ENCODE measurements around the gene RPGR.

The RPGR gene

GRCh38 chrX:38368774-38369173, 41.5 kb upstream of the RPGR start:
- POLR2A ChIA-PET, result no interaction called here

GRCh38 chrX:38365954-38366353, 38.6 kb upstream of the RPGR start:
- ChIA-PET CTCF (no interaction called here), POLR2A (no interaction called here)
- no peak for TF ChIP-seq CTCF (IDR thresholded peaks at IDR 0.05; ENCODE audit: control extremely low read depth, extremely low read depth, low read depth, missing control alignments)
- DNase-seq (ENCODE audit: extremely low spot score), result no peak

More at GRCh38 chrX:38368774-38369173, 41.5 kb upstream of the RPGR start:
- TF ChIP-seq CTCF (IDR thresholded peaks at IDR 0.05; ENCODE audit: control extremely low read depth, extremely low read depth, low read depth, missing control alignments), result no peak
- no peak for DNase-seq (ENCODE audit: extremely low spot score)
- CTCF ChIA-PET, result no interaction called here

- CTCF ChIA-PET, result no interaction called here
- DNase-seq (ENCODE audit: extremely low spot score), result no peak
- POLR2A ChIA-PET, result no interaction called here
- no peak for TF ChIP-seq CTCF (IDR thresholded peaks at IDR 0.05; ENCODE audit: control extremely low read depth, extremely low read depth, low read depth, missing control alignments)
These were observed 35.7 kb upstream of the RPGR start for GRCh38 chrX:38363046-38363445.

GRCh38 chrX:38357747-38358673, 30.7 kb upstream of the RPGR start:
- DNase-seq (ENCODE audit: extremely low spot score), result no peak
- POLR2A ChIA-PET, result no interaction called here
- no peak for TF ChIP-seq CTCF (IDR thresholded peaks at IDR 0.05; ENCODE audit: control extremely low read depth, extremely low read depth, low read depth, missing control alignments)
- CTCF ChIA-PET, result no interaction called here

GRCh38 chrX:38356401-38356800, 29.1 kb upstream of the RPGR start:
- no peak for DNase-seq (ENCODE audit: extremely low spot score)
- ChIA-PET POLR2A (no interaction called here), CTCF (no interaction called here)
- no peak for TF ChIP-seq CTCF (IDR thresholded peaks at IDR 0.05; ENCODE audit: control extremely low read depth, extremely low read depth, low read depth, missing control alignments)

GRCh38 chrX:38352362-38352761, 25.1 kb upstream of the RPGR start, which contains the start of gene OTC:
Gene OTC (plus strand): TSS chrX:38352604. CDS start chrX:38352697, 93 bp downstream.
- ChIA-PET CTCF (no interaction called here), POLR2A (no interaction called here)
- no peak for DNase-seq (ENCODE audit: extremely low spot score)
- TF ChIP-seq CTCF (IDR thresholded peaks at IDR 0.05; ENCODE audit: control extremely low read depth, extremely low read depth, low read depth, missing control alignments), result no peak
